Caco-2 (cell line): Measurements from ENCODE around the gene VAV2. TPM values are rescaled to one million over a fixed set of nuclear protein-coding genes. Genes with fewer than 3 reads are reported as not detected.

ENCODE experiments used
- BruUV-seq: library from RNA; stranded (reverse); fragments of 400-500 nt; replicated peaks from 2 replicates; lab custom pipeline; 2021; lab: Mats Ljungman, UMichigan
- CTCF ChIA-PET: fragments of 300-600 bp; sonication (Branson Sonifier 250); formaldehyde crosslinking; loops from one replicate; lab custom pipeline; 2022; ENCODE audit warnings: antibody characterized with exemption; lab: Charles Lee
- POLR2A ChIA-PET: fragments of 300-600 bp; sonication (Branson Sonifier 250); formaldehyde crosslinking; loops from one replicate; lab custom pipeline; 2022; ENCODE audit warnings: antibody characterized with exemption; lab: Charles Lee
- DNase-seq, 2 experiments: peaks; one replicate each; pipeline versions ENCODE4 v3.0.0 to v3.0.0-alpha.2; 2020 to 2022
- H3K27me3 ChIP-seq: replicated peaks from 2 replicates; pipeline ENCODE4 v1.6.0; 2011; ENCODE audit warnings: low read length; ENCODE audit not compliant: control insufficient read depth, insufficient read depth
- H3K36me3 ChIP-seq: 2 replicates; pipeline ENCODE4 v1.5.1; 2011; ENCODE audit warnings: low read length; ENCODE audit not compliant: control insufficient read depth, insufficient read depth
- H3K4me1 ChIP-seq: fragments of 250-450 bp; sonication (Bioruptor Pico); 2 replicates; pipeline ENCODE4 v1.5.1; 2020; ENCODE audit warnings: mild to moderate bottlenecking
- H3K4me3 ChIP-seq: 2 replicates; pipeline ENCODE4 v1.5.1; 2011; ENCODE audit warnings: low read depth, mild to moderate bottlenecking, control low read depth, low read length
- H3K9me3 ChIP-seq: fragments of 250-450 bp; sonication (Bioruptor Pico); 2 replicates; pipeline ENCODE4 v1.5.1; 2020; ENCODE audit warnings: mild to moderate bottlenecking, moderate library complexity
- H3K27ac Mint-ChIP-seq: one replicate; pipeline ENCODE4 v1.8.0; 2022; ENCODE audit warnings: mixed read lengths; ENCODE audit not compliant: unreplicated experiment
- H3K27me3 Mint-ChIP-seq: one replicate; pipeline ENCODE4 v1.8.0; 2022; ENCODE audit warnings: mixed read lengths; ENCODE audit not compliant: insufficient read depth, unreplicated experiment
- H3K36me3 Mint-ChIP-seq: one replicate; pipeline ENCODE4 v1.8.0; 2022; ENCODE audit warnings: mild to moderate bottlenecking, mixed read lengths; ENCODE audit not compliant: insufficient read depth, unreplicated experiment
- H3K4me1 Mint-ChIP-seq: one replicate; pipeline ENCODE4 v1.8.0; 2022; ENCODE audit warnings: low read depth, mixed read lengths; ENCODE audit not compliant: unreplicated experiment
- H3K4me3 Mint-ChIP-seq: one replicate; pipeline ENCODE4 v1.8.0; 2022; ENCODE audit warnings: mild to moderate bottlenecking, moderate library complexity, mixed read lengths; ENCODE audit not compliant: unreplicated experiment
- H3K9me3 Mint-ChIP-seq: one replicate; pipeline ENCODE4 v1.8.0; 2022; ENCODE audit warnings: mixed read lengths; ENCODE audit not compliant: unreplicated experiment
- intact Hi-C: fragments of 100-400 bp; cut with micrococcal nuclease; formaldehyde crosslinking; loops from one replicate; pipeline ENCODE4 v1.10.0; 2022; ENCODE audit not compliant: unreplicated experiment
- total RNA-seq: library from RNA; stranded (reverse); gene quantifications from 2 replicates; pipeline ENCODE4 v1.2.3, GENCODE V29; 2022
- TF ChIP-seq, protein P1 (sequence below), 2 experiments: fragments of 200-600 bp in 1 of 2; IDR thresholded peaks; 1 replicate in 1 of 2; 2 replicates in 1 of 2; pipeline versions ENCODE4 v1.5.1 to v1.8.0; 2011 to 2022; ENCODE audit warnings: antibody characterized with exemption in 1 of 2, control low read depth in 1 of 2, inconsistent platforms in 1 of 2, low read depth in 1 of 2, low read length in 1 of 2, mild to moderate bottlenecking in 1 of 2, moderate library complexity in 1 of 2; ENCODE audit not compliant: insufficient read depth in 1 of 2, severe bottlenecking in 1 of 2, unreplicated experiment in 1 of 2

VAV2 gene
- total RNA-seq, 1 experiment from 2014 or later, result 55.3 TPM

DNA sequence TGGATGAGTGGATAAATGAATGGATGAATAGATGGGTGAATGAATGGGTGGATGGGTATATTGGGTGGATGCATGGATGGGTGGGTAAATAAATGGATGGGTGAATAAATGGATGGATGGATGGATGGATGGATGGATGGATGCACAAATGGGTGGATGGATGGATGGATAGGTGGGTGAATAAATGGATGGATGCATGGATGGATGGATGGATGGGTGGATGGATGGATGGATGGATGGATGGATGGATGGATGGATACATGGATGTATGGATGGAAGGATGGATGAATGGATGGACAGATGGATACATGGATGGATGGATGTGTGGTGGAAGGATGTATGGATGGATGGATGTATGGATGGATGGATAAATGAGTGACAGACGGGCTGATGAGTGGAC is 140.4 kb downstream of the VAV2 start:
- BruUV-seq, result no TSS peak
- TF ChIP-seq, protein P1, sequence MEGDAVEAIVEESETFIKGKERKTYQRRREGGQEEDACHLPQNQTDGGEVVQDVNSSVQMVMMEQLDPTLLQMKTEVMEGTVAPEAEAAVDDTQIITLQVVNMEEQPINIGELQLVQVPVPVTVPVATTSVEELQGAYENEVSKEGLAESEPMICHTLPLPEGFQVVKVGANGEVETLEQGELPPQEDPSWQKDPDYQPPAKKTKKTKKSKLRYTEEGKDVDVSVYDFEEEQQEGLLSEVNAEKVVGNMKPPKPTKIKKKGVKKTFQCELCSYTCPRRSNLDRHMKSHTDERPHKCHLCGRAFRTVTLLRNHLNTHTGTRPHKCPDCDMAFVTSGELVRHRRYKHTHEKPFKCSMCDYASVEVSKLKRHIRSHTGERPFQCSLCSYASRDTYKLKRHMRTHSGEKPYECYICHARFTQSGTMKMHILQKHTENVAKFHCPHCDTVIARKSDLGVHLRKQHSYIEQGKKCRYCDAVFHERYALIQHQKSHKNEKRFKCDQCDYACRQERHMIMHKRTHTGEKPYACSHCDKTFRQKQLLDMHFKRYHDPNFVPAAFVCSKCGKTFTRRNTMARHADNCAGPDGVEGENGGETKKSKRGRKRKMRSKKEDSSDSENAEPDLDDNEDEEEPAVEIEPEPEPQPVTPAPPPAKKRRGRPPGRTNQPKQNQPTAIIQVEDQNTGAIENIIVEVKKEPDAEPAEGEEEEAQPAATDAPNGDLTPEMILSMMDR (IDR thresholded peaks at IDR 0.05; ENCODE audit: insufficient read depth in 1 of 2, low read depth in 1 of 2, low read length in 1 of 2, severe bottlenecking in 1 of 2, unreplicated experiment in 1 of 2), result no peak
- no peak for DNase-seq
- Histone ChIP-seq H3K9me3 (no peaks in the 10 kb centered on the region), H3K4me3 (no peak overlapping the region), H3K4me1 (peaks cover 22% of the 10 kb centered on the region), H3K36me3 (peaks cover 4% of the 10 kb centered on the region), H3K27me3 (no peaks in the 10 kb centered on the region)
- intact Hi-C loops, result no loop called here
- no peaks in the 10 kb centered on the region for H3K9me3 Mint-ChIP-seq
- H3K4me3 Mint-ChIP-seq, result no peak overlapping the region
- ChIA-PET CTCF (no interaction called here), POLR2A (no interaction called here)
- no peak overlapping the region for H3K27ac Mint-ChIP-seq
- peaks cover 12% of the 10 kb centered on the region for H3K4me1 Mint-ChIP-seq
- H3K36me3 Mint-ChIP-seq, result peaks cover 50% of the 10 kb centered on the region
- no peaks in the 10 kb centered on the region for H3K27me3 Mint-ChIP-seq

DNA sequence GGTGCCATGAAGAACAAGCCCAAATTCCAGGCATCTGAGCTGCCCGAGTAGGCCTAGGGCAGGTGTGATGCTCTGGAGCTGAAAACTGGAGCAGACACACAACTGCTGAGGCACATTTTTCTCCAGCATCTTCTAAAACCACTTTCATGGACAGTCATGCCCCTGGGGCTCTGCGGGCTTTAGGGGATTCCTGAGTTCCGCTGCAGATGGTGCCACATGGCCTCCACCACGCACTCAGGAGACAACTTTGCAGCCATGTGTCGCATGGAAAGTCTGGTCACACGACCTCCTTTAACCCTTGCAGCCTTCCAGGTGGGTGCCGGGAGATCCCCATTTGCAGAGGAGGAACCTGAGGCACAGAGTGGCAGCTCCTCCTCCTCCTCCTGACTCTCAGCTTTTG is 141.2 kb downstream of the VAV2 start:
- peaks cover 14% of the 10 kb centered on the region for H3K4me1 ChIP-seq
- ChIA-PET POLR2A (no interaction called here), CTCF (no interaction called here)
- Mint-ChIP-seq H3K4me1 (peaks cover 5% of the 10 kb centered on the region), H3K27ac (no peak overlapping the region), H3K36me3 (peaks cover 47% of the 10 kb centered on the region), H3K9me3 (no peaks in the 10 kb centered on the region), H3K27me3 (no peaks in the 10 kb centered on the region), H3K4me3 (no peak overlapping the region)
- intact Hi-C loops, result no loop called here
- H3K36me3 ChIP-seq, result 0 out of 2 replicates have a peak, but pooled peaks cover 1% of the 10 kb centered on the region
- no peaks in the 10 kb centered on the region for H3K27me3 ChIP-seq
- H3K4me3 ChIP-seq, result no peak overlapping the region
- TF ChIP-seq, protein P1 (IDR thresholded peaks at IDR 0.05; ENCODE audit: insufficient read depth in 1 of 2, low read depth in 1 of 2, low read length in 1 of 2, severe bottlenecking in 1 of 2, unreplicated experiment in 1 of 2), result no peak
- no peak for DNase-seq
- no TSS peak for BruUV-seq
- no peaks in the 10 kb centered on the region for H3K9me3 ChIP-seq

DNA sequence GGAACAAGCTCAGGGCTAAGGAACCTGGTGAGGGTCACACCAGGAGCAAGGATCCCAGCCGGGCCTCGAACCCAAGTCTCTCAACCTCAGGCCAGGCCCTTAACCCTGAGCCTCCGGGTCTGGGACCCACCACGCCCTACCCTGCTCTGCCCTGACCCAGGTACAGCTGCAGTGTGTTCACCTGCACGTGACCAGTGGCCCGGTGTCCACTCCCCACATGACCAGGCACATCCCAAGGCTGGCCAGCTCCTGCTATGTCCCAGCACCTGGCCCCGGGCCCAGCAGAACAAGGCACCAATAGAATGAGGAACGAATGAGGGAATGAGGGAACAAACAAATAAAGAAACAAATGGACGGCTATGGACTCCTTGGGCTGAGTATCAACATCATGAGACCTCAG is 142.0 kb downstream of the VAV2 start:
- Histone ChIP-seq H3K36me3 (peaks cover 1% of the 10 kb centered on the region; the same call in 1 of the 2 replicates), H3K4me1 (peaks cover 6% of the 10 kb centered on the region), H3K27me3 (no peaks in the 10 kb centered on the region), H3K9me3 (no peaks in the 10 kb centered on the region), H3K4me3 (no peak overlapping the region)
- H3K9me3 Mint-ChIP-seq, result no peaks in the 10 kb centered on the region
- no peak overlapping the region for H3K27ac Mint-ChIP-seq
- CTCF ChIA-PET, result no interaction called here
- H3K4me3 Mint-ChIP-seq, result no peak overlapping the region
- H3K36me3 Mint-ChIP-seq, result peaks cover 47% of the 10 kb centered on the region
- intact Hi-C loops, result no loop called here
- POLR2A ChIA-PET, result no interaction called here
- TF ChIP-seq, protein P1 (IDR thresholded peaks at IDR 0.05; ENCODE audit: insufficient read depth in 1 of 2, low read depth in 1 of 2, low read length in 1 of 2, severe bottlenecking in 1 of 2, unreplicated experiment in 1 of 2), result no peak
- no peaks in the 10 kb centered on the region for H3K4me1 Mint-ChIP-seq
- DNase-seq, result no peak
- no peaks in the 10 kb centered on the region for H3K27me3 Mint-ChIP-seq
- BruUV-seq, result no TSS peak
